ENCODE results near the gene CACNA1B.
A peak's percentile ranks its signal among the peaks of the same experiment; 100 is the strongest.
"Not testable (repeated sequence)": the region's sequence is repeated elsewhere in the genome, so short reads cannot be mapped to it uniquely, and the experiment has no call there.

CACNA1B gene

GRCh38 chr9:138140980-138141379, 263.4 kb downstream of the CACNA1B start:
- not testable (repeated sequence) for H3K4me1 ChIP-seq (ENCODE audit: control insufficient read depth, insufficient read depth, low read length)

GRCh38 chr9:138142528-138143244, 265.1 kb downstream of the CACNA1B start:
- not testable (repeated sequence) for H3K9me3 ChIP-seq (ENCODE audit: control insufficient read depth, insufficient read depth, low read length); H3K4me3 ChIP-seq (ENCODE audit: low read length); H3K4me1 ChIP-seq (ENCODE audit: control insufficient read depth, insufficient read depth, low read length); H3K27me3 ChIP-seq (ENCODE audit: control insufficient read depth, insufficient read depth, low read length); DNase-seq (ENCODE audit: low read depth, low spot score); H3K27ac ChIP-seq (ENCODE audit: low read length); H3K36me3 ChIP-seq (ENCODE audit: control insufficient read depth, insufficient read depth, low read length)
- no CpG with 5 or more reads among the region's 11 CpGs for WGBS (ENCODE audit: insufficient coverage, insufficient read length)

More at GRCh38 chr9:138140980-138141379, 263.4 kb downstream of the CACNA1B start:
- not testable (repeated sequence) for H3K9me3 ChIP-seq (ENCODE audit: control insufficient read depth, insufficient read depth, low read length); H3K27me3 ChIP-seq (ENCODE audit: control insufficient read depth, insufficient read depth, low read length); H3K27ac ChIP-seq (ENCODE audit: low read length); H3K4me3 ChIP-seq (ENCODE audit: low read length); H3K36me3 ChIP-seq (ENCODE audit: control insufficient read depth, insufficient read depth, low read length); DNase-seq (ENCODE audit: low read depth, low spot score)
- no CpG with 5 or more reads among the region's 15 CpGs for WGBS (ENCODE audit: insufficient coverage, insufficient read length)

- not testable (repeated sequence) for H3K4me3 ChIP-seq (ENCODE audit: low read length); H3K4me1 ChIP-seq (ENCODE audit: control insufficient read depth, insufficient read depth, low read length); H3K36me3 ChIP-seq (ENCODE audit: control insufficient read depth, insufficient read depth, low read length); H3K27me3 ChIP-seq (ENCODE audit: control insufficient read depth, insufficient read depth, low read length); DNase-seq (ENCODE audit: low read depth, low spot score); H3K27ac ChIP-seq (ENCODE audit: low read length); H3K9me3 ChIP-seq (ENCODE audit: control insufficient read depth, insufficient read depth, low read length)
- WGBS (ENCODE audit: insufficient coverage, insufficient read length), result no CpG with 5 or more reads among the region's 7 CpGs
Measured at GRCh38 chr9:138143491-138143890, 265.9 kb downstream of the CACNA1B start.

GRCh38 chr9:138147556-138147955, 270.0 kb downstream of the CACNA1B start:
- not testable (repeated sequence) for H3K9me3 ChIP-seq (ENCODE audit: control insufficient read depth, insufficient read depth, low read length); H3K36me3 ChIP-seq (ENCODE audit: control insufficient read depth, insufficient read depth, low read length); H3K4me1 ChIP-seq (ENCODE audit: control insufficient read depth, insufficient read depth, low read length); H3K27ac ChIP-seq (ENCODE audit: low read length); DNase-seq (ENCODE audit: low read depth, low spot score); H3K27me3 ChIP-seq (ENCODE audit: control insufficient read depth, insufficient read depth, low read length)
- peak overlapping the region; percentile 12; the same call in 1 of the 2 replicates for H3K4me3 ChIP-seq (ENCODE audit: low read length)
- no CpG with 5 or more reads among the region's 34 CpGs for WGBS (ENCODE audit: insufficient coverage, insufficient read length)

DNA sequence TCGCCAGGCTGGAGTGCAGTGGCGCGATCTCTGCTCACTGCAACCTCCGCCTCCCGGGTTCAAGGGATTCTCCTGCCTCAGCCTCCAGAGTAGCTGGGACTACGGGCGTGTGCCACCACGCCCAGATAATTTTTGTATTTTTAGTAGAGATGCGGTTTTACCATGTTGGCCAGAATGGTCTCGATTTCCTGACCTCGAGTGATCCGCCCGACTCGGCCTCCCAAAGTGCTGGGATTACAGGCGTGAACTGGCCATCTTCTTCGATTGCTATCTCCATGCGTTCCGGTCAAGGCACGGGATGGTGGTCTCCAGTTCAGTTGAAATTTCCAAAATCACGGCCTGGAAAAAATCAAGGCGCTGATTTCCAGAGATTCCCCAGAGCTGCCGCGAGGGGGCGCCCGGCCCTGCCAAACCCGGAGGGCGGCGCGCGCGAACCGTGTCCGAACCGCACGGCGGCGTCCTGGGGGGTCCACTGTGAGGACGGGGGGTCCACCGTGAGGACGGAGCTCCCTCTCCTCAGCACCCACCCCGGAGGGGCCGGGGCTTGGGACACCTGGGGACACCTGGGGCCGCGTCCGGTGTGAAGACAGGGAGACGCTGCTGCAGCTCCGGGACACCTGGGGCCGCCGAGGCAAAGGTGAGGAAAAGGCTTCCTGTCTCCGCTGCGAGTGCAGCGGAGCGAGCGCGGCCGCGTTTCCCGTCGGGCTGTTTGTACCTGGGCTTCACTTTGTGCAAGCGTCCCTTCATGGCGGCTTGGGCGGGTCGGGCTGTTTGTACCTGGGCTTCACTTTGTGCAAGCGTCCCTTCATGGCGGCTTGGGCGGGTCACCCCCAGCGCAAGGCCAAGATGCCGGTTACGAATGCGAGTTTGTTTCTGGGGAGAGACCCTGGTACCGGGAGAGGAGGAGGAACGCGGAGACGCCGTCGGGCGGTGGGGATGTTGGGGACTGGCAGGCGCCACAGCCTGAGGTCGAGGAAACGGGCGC, 272.4 kb downstream of the CACNA1B start:
- not testable (repeated sequence) for H3K36me3 ChIP-seq (ENCODE audit: control insufficient read depth, insufficient read depth, low read length); H3K27ac ChIP-seq (ENCODE audit: low read length); H3K27me3 ChIP-seq (ENCODE audit: control insufficient read depth, insufficient read depth, low read length); H3K4me1 ChIP-seq (ENCODE audit: control insufficient read depth, insufficient read depth, low read length); H3K9me3 ChIP-seq (ENCODE audit: control insufficient read depth, insufficient read depth, low read length); DNase-seq (ENCODE audit: low read depth, low spot score)
- peak overlapping the region; percentile 75 for H3K4me3 ChIP-seq (ENCODE audit: low read length)
- no CpG with 5 or more reads among the region's 81 CpGs for WGBS (ENCODE audit: insufficient coverage, insufficient read length)

- H3K27ac ChIP-seq (ENCODE audit: low read length); H3K4me3 ChIP-seq (ENCODE audit: low read length); DNase-seq (ENCODE audit: low read depth, low spot score); H3K27me3 ChIP-seq (ENCODE audit: control insufficient read depth, insufficient read depth, low read length); H3K9me3 ChIP-seq (ENCODE audit: control insufficient read depth, insufficient read depth, low read length); H3K36me3 ChIP-seq (ENCODE audit: control insufficient read depth, insufficient read depth, low read length); H3K4me1 ChIP-seq (ENCODE audit: control insufficient read depth, insufficient read depth, low read length): not testable (repeated sequence)
- no CpG with 5 or more reads among the region's 5 CpGs for WGBS (ENCODE audit: insufficient coverage, insufficient read length)
Measured at GRCh38 chr9:138155788-138156187, 278.2 kb downstream of the CACNA1B start.

DNA sequence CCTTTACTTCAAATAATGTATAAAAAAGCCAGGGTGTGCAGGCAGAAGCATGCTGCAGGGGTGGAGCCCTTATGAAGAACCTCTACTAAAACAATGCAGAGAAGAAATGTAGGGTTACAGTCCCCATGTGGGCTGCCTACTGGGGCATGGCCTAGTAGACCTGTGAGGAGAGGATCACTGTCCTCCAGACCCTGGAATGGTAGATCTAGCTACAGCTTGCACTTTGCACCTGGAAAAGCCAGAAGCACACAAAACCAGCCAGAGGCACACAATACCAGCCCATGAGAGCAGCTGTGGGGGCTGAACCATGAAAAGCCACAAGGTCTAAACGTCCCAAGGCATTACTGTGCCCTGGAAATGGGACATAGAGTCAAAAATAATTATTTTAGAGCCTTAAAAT, 289.2 kb downstream of the CACNA1B start:
- WGBS (ENCODE audit: insufficient coverage, insufficient read length), result no CpG with 5 or more reads among the region's 1 CpG
- H3K4me1 ChIP-seq (ENCODE audit: control insufficient read depth, insufficient read depth, low read length); H3K27me3 ChIP-seq (ENCODE audit: control insufficient read depth, insufficient read depth, low read length); H3K9me3 ChIP-seq (ENCODE audit: control insufficient read depth, insufficient read depth, low read length); H3K27ac ChIP-seq (ENCODE audit: low read length); DNase-seq (ENCODE audit: low read depth, low spot score); H3K36me3 ChIP-seq (ENCODE audit: control insufficient read depth, insufficient read depth, low read length); H3K4me3 ChIP-seq (ENCODE audit: low read length): not testable (repeated sequence)

Measured in iPS DF 6.9 (cell line).